ENCODE data around the gene PTMS. TPM values are rescaled to one million over a fixed set of nuclear protein-coding genes. Genes with fewer than 3 reads are reported as not detected.

PTMS gene
- total RNA-seq, 1 donor from 2014 or later, result 554 TPM

DNA sequence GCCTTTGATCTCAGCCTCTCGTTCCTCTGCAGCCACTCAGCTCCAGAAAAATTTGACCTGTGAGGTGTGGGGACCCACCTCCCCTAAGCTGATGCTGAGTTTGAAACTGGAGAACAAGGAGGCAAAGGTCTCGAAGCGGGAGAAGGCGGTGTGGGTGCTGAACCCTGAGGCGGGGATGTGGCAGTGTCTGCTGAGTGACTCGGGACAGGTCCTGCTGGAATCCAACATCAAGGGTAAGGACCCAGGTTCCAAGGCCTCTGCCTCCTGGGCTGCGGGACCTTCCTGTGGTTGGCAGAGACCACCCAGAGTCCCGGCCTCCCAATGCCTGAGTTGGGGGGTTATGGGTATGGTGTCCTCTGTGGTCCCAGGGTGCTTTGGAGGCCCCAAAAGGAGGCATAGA lies 50.9 kb downstream of the PTMS start:
- Mint-ChIP-seq H3K9me3 (ENCODE audit: unreplicated experiment) (no peaks in the 10 kb centered on the region), H3K36me3 (ENCODE audit: unreplicated experiment) (no peaks in the 10 kb centered on the region), H3K4me3 (ENCODE audit: unreplicated experiment) (no peak overlapping the region), H3K27ac (ENCODE audit: unreplicated experiment) (no peak overlapping the region), H3K27me3 (ENCODE audit: unreplicated experiment) (peaks cover 24% of the 10 kb centered on the region), H3K4me1 (ENCODE audit: unreplicated experiment) (peaks cover 25% of the 10 kb centered on the region)
- DNase-seq (ENCODE audit: extremely low spot score, unreplicated experiment), result no peak
- TF ChIP-seq, protein P1, sequence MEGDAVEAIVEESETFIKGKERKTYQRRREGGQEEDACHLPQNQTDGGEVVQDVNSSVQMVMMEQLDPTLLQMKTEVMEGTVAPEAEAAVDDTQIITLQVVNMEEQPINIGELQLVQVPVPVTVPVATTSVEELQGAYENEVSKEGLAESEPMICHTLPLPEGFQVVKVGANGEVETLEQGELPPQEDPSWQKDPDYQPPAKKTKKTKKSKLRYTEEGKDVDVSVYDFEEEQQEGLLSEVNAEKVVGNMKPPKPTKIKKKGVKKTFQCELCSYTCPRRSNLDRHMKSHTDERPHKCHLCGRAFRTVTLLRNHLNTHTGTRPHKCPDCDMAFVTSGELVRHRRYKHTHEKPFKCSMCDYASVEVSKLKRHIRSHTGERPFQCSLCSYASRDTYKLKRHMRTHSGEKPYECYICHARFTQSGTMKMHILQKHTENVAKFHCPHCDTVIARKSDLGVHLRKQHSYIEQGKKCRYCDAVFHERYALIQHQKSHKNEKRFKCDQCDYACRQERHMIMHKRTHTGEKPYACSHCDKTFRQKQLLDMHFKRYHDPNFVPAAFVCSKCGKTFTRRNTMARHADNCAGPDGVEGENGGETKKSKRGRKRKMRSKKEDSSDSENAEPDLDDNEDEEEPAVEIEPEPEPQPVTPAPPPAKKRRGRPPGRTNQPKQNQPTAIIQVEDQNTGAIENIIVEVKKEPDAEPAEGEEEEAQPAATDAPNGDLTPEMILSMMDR (IDR thresholded peaks at IDR 0.05), result no peak

DNA sequence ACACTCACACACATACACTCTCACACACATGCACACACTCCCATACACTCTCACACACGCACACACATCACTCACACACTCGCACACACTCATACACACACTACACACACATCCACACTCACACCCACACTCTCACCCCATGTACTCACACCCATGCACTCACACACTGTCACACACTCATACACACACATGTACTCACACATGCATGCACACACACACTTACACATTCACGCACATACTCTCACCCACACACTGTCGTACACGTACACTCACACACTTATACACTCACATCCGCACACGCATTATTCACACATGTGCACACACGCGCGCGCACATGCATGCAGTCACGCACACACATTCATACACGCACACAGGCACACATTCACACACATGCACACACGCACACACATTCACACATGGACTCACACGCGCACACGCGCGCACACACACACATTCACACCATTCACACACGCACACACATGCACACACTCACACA lies 51.5 kb downstream of the PTMS start:
- Mint-ChIP-seq H3K4me3 (ENCODE audit: unreplicated experiment) (no peak overlapping the region), H3K36me3 (ENCODE audit: unreplicated experiment) (no peaks in the 10 kb centered on the region), H3K9me3 (ENCODE audit: unreplicated experiment) (no peaks in the 10 kb centered on the region), H3K4me1 (ENCODE audit: unreplicated experiment) (peaks cover 31% of the 10 kb centered on the region), H3K27ac (ENCODE audit: unreplicated experiment) (no peak overlapping the region), H3K27me3 (ENCODE audit: unreplicated experiment) (peaks cover 24% of the 10 kb centered on the region)
- TF ChIP-seq, protein P1 (IDR thresholded peaks at IDR 0.05), result no peak
- no peak for DNase-seq (ENCODE audit: extremely low spot score, unreplicated experiment)

DNA sequence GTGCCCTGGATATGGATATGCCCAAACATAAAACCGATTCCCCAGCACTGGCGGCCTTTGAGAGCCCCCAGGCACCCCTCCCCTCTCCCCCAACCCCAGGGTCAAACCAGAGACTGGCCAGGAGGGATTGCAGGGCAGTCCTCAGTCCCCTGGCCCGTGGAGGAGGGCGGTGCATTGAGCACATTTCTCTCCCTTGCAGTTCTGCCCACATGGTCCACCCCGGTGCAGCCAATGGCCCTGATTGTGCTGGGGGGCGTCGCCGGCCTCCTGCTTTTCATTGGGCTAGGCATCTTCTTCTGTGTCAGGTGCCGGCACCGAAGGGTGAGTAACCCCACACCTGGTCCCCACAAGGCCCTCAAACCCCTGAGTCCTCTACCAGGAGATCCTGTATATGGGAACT lies 52.1 kb downstream of the PTMS start:
- H3K27me3 Mint-ChIP-seq (ENCODE audit: unreplicated experiment), result peaks cover 23% of the 10 kb centered on the region
- no peak for DNase-seq (ENCODE audit: extremely low spot score, unreplicated experiment)
- H3K36me3 Mint-ChIP-seq (ENCODE audit: unreplicated experiment), result no peaks in the 10 kb centered on the region
- H3K4me3 Mint-ChIP-seq (ENCODE audit: unreplicated experiment), result no peak overlapping the region
- H3K27ac Mint-ChIP-seq (ENCODE audit: unreplicated experiment), result no peak overlapping the region
- H3K9me3 Mint-ChIP-seq (ENCODE audit: unreplicated experiment), result no peaks in the 10 kb centered on the region
- H3K4me1 Mint-ChIP-seq (ENCODE audit: unreplicated experiment), result peaks cover 36% of the 10 kb centered on the region
- TF ChIP-seq, protein P1 (IDR thresholded peaks at IDR 0.05), result no peak

DNA sequence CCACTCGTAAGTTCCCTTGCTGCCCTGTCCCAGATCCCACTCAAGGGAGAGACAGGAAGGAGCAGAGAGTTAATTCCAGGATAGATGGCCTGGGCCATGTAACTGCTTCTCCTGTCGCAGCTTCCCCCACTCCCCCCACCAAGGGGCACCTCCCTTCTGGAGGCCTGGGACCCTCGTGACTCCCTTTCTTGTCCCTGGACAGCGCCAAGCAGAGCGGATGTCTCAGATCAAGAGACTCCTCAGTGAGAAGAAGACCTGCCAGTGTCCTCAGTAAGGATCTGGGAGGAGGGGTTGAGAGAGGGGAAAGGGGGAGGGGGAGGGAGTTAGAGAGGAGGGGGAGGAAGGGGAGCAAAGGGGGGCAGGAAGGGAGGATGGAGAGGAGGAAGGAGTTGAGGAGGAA lies 52.5 kb downstream of the PTMS start:
- Mint-ChIP-seq H3K27ac (ENCODE audit: unreplicated experiment) (no peak overlapping the region), H3K4me1 (ENCODE audit: unreplicated experiment) (peaks cover 37% of the 10 kb centered on the region), H3K9me3 (ENCODE audit: unreplicated experiment) (no peaks in the 10 kb centered on the region), H3K27me3 (ENCODE audit: unreplicated experiment) (peaks cover 19% of the 10 kb centered on the region), H3K4me3 (ENCODE audit: unreplicated experiment) (no peak overlapping the region), H3K36me3 (ENCODE audit: unreplicated experiment) (no peaks in the 10 kb centered on the region)
- TF ChIP-seq, protein P1 (IDR thresholded peaks at IDR 0.05), result no peak
- DNase-seq (ENCODE audit: extremely low spot score, unreplicated experiment), result no peak

DNA sequence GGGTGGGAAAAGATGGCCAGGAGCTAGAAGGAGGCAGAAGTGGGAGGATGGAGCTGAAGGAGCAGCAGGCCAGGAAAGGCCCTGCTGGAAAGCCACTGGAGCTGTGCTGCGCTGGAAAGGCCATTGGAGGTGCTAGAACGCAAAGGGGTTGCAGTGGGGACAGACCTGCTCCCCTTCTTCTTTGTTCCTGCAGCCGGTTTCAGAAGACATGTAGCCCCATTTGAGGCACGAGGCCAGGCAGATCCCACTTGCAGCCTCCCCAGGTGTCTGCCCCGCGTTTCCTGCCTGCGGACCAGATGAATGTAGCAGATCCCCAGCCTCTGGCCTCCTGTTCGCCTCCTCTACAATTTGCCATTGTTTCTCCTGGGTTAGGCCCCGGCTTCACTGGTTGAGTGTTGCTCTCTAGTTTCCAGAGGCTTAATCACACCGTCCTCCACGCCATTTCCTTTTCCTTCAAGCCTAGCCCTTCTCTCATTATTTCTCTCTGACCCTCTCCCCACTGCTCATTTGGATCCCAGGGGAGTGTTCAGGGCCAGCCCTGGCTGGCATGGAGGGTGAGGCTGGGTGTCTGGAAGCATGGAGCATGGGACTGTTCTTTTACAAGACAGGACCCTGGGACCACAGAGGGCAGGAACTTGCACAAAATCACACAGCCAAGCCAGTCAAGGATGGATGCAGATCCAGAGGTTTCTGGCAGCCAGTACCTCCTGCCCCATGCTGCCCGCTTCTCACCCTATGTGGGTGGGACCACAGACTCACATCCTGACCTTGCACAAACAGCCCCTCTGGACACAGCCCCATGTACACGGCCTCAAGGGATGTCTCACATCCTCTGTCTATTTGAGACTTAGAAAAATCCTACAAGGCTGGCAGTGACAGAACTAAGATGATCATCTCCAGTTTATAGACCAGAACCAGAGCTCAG lies 53.2 kb downstream of the PTMS start:
- Mint-ChIP-seq H3K27me3 (ENCODE audit: unreplicated experiment) (peaks cover 15% of the 10 kb centered on the region), H3K4me3 (ENCODE audit: unreplicated experiment) (peak overlapping the region; percentile 14), H3K36me3 (ENCODE audit: unreplicated experiment) (no peaks in the 10 kb centered on the region), H3K27ac (ENCODE audit: unreplicated experiment) (peak overlapping the region; percentile 23), H3K4me1 (ENCODE audit: unreplicated experiment) (peaks cover 39% of the 10 kb centered on the region), H3K9me3 (ENCODE audit: unreplicated experiment) (no peaks in the 10 kb centered on the region)
- TF ChIP-seq, protein P1 (IDR thresholded peaks at IDR 0.05), result no peak
- DNase-seq (ENCODE audit: extremely low spot score, unreplicated experiment), result no peak
